GM23338 (cell line): ENCODE data around the gene ME3. TPM values are rescaled to one million over a fixed set of nuclear protein-coding genes. Genes with fewer than 3 reads are reported as not detected.

Experiments
- ATAC-seq: fragments of 200-7000 bp; cut with Tn5 transposase; 3 replicates; pipeline ENCODE4 v1.9.1; 2020
- DNase-seq: peaks from one replicate; pipeline ENCODE4 v3.0.0-alpha.2; 2015; ENCODE audit warnings: low spot score
- H2AFZ ChIP-seq: fragments of 200-600 bp; sonication (generic); 2 replicates; pipeline ENCODE4 v1.8.0; 2016; ENCODE audit warnings: antibody characterized with exemption, mild to moderate bottlenecking, moderate library complexity
- H3F3A ChIP-seq: fragments of 200-600 bp; sonication (generic); replicated peaks from 2 replicates; pipeline ENCODE4 v1.8.0; 2017; ENCODE audit warnings: antibody characterized with exemption, mixed run types, low read depth
- H3K27ac ChIP-seq: fragments of 200-600 bp; sonication (generic); 2 replicates; pipeline ENCODE4 v1.6.1; 2016; ENCODE audit warnings: low read depth
- H3K27me3 ChIP-seq: fragments of 200-600 bp; sonication (generic); 2 replicates; pipeline ENCODE4 v1.8.0; 2016; ENCODE audit warnings: mild to moderate bottlenecking, mixed run types, moderate library complexity; ENCODE audit not compliant: insufficient read depth
- H3K36me3 ChIP-seq: fragments of 200-600 bp; sonication (generic); 2 replicates; pipeline ENCODE4 v1.8.0; 2016; ENCODE audit warnings: mild to moderate bottlenecking; ENCODE audit not compliant: insufficient read depth
- H3K4me1 ChIP-seq: fragments of 200-600 bp; sonication (generic); 2 replicates; pipeline ENCODE4 v1.8.0; 2016; ENCODE audit warnings: mild to moderate bottlenecking, moderate library complexity; ENCODE audit not compliant: insufficient read depth
- H3K4me2 ChIP-seq: fragments of 200-600 bp; sonication (generic); 2 replicates; pipeline ENCODE4 v1.7.1; 2017; ENCODE audit warnings: mixed run types
- H3K4me3 ChIP-seq: fragments of 200-600 bp; sonication (generic); 2 replicates; pipeline ENCODE4 v1.6.1; 2016; ENCODE audit warnings: mixed run types
- H3K79me2 ChIP-seq: fragments of 200-600 bp; sonication (generic); replicated peaks from 2 replicates; pipeline ENCODE4 v1.8.0; 2017; ENCODE audit warnings: mild to moderate bottlenecking; ENCODE audit not compliant: insufficient read depth
- H3K9me2 ChIP-seq: fragments of 200-600 bp; sonication (generic); 2 replicates; pipeline ENCODE4 v1.8.0; 2017; ENCODE audit not compliant: insufficient read depth
- H4K20me1 ChIP-seq: fragments of 200-600 bp; sonication (generic); replicated peaks from 2 replicates; pipeline ENCODE4 v1.8.0; 2017; ENCODE audit warnings: mild to moderate bottlenecking; ENCODE audit not compliant: insufficient read depth
- H3K27ac Mint-ChIP-seq: 2 replicates; pipeline ENCODE4 v1.8.0; 2020; ENCODE audit warnings: inconsistent platforms, mild to moderate bottlenecking, moderate library complexity, mixed read lengths
- H3K27me3 Mint-ChIP-seq: 3 replicates; pipeline ENCODE4 v1.8.0; 2022; ENCODE audit warnings: low read depth, mild to moderate bottlenecking, moderate library complexity, mixed read lengths, inconsistent platforms; ENCODE audit not compliant: insufficient read depth, poor library complexity
- H3K36me3 Mint-ChIP-seq: 3 replicates; pipeline ENCODE4 v1.8.0; 2021; ENCODE audit warnings: low read depth, mild to moderate bottlenecking, inconsistent platforms, moderate library complexity, mixed read lengths
- H3K4me1 Mint-ChIP-seq: 3 replicates; pipeline ENCODE4 v1.8.0; 2020; ENCODE audit warnings: mild to moderate bottlenecking, inconsistent platforms, mixed read lengths
- H3K4me3 Mint-ChIP-seq: 3 replicates; pipeline ENCODE4 v1.8.0; 2021; ENCODE audit warnings: moderate library complexity, mild to moderate bottlenecking, inconsistent platforms, mixed read lengths
- H3K9me3 Mint-ChIP-seq: 3 replicates; pipeline ENCODE4 v1.8.0; 2020; ENCODE audit warnings: moderate library complexity, mild to moderate bottlenecking, inconsistent platforms, mixed read lengths
- CTCF ChIP-seq, 2 experiments: fragments of 200-600 bp in 1 of 2; sonication (generic) in 1 of 2; conservative IDR thresholded peaks; 2 replicates each; pipeline versions ENCODE4 v1.5.1 to v1.6.1; 2016 to 2017; ENCODE audit warnings: antibody characterized with exemption in 2 of 2, low read depth in 2 of 2, mild to moderate bottlenecking in 2 of 2, moderate library complexity in 1 of 2
- ETS1 ChIP-seq: IDR thresholded peaks from 2 replicates; pipeline ENCODE4 v1.6.1; 2016; ENCODE audit warnings: antibody characterized with exemption
- EZH2phosphoT487 ChIP-seq: fragments of 200-600 bp; sonication (generic); IDR thresholded peaks from one replicate; pipeline ENCODE4 v1.8.1; 2018; ENCODE audit warnings: antibody characterized with exemption; ENCODE audit not compliant: unreplicated experiment
- JUNB ChIP-seq: IDR thresholded peaks from one replicate; pipeline ENCODE4 v1.6.1; 2016; ENCODE audit warnings: antibody characterized with exemption; ENCODE audit not compliant: unreplicated experiment
- REST ChIP-seq: IDR thresholded peaks from one replicate; pipeline ENCODE4 v1.6.1; 2018; ENCODE audit warnings: antibody characterized with exemption; ENCODE audit not compliant: unreplicated experiment
- ZNF331 ChIP-seq: fragments of 250-450 bp; sonication (Bioruptor Pico); IDR thresholded peaks from 2 replicates; pipeline ENCODE4 v1.5.0; 2020; ENCODE audit warnings: low read depth, mild to moderate bottlenecking, moderate library complexity
- polyA plus RNA-seq: library from polyadenylated mRNA; unstranded; fragments of >200 nt; fragmentation: Nextera tagmentation; extraction: Ambion mirVana; gene quantifications from 2 replicates; pipeline ENCODE4 v1.2.1, GENCODE V29; 2016
- total RNA-seq: library from RNA; depleted of rRNA; stranded (reverse); fragments of >200 nt; shearing (Covaris generic); gene quantifications from 2 replicates; pipeline ENCODE4 v1.2.3, GENCODE V29; 2014

ME3 gene
- total and polyA plus RNA-seq, 2 experiments from 2014 or later, result 1.3 to 4.0 TPM

- TF ChIP-seq REST (no peak), EZH2phosphoT487 (no peak), ETS1 (no peak)
Measured at GRCh38 chr11:86499723-86500129, 172.7 kb downstream of the ME3 start (continued).

GRCh38 chr11:86497836-86498235 lies 174.6 kb downstream of the ME3 start:
- no peak overlapping the region for H3K4me3 Mint-ChIP-seq
- H3K4me1 Mint-ChIP-seq, result peaks cover 20% of the 10 kb centered on the region; the same call in 2 of the 3 replicates
- DNase-seq, result no peak
- TF ChIP-seq JUNB (no peak), ETS1 (no peak), CTCF (conservative IDR thresholded peaks at IDR 0.05; ENCODE audit: low read depth in 2 of 2) (no peak), EZH2phosphoT487 (no peak), REST (no peak), ZNF331 (no peak)
- H3K36me3 Mint-ChIP-seq, result no peaks in the 10 kb centered on the region
- Histone ChIP-seq H3K4me1 (peaks cover 21% of the 10 kb centered on the region), H3K79me2 (no peaks in the 10 kb centered on the region), H3K4me3 (no peak overlapping the region), H3K27me3 (no peaks in the 10 kb centered on the region), H4K20me1 (no peaks in the 10 kb centered on the region), H3F3A (no peaks in the 10 kb centered on the region), H2AFZ (no peak overlapping the region), H3K9me2 (peaks cover 5% of the 10 kb centered on the region; the same call in 1 of the 2 replicates), H3K27ac (no peak overlapping the region), H3K36me3 (no peaks in the 10 kb centered on the region), H3K4me2 (no peak overlapping the region)
- no peak for ATAC-seq
- H3K27me3 Mint-ChIP-seq, result peaks cover 2% of the 10 kb centered on the region
- H3K27ac Mint-ChIP-seq, result no peak overlapping the region
- no peaks in the 10 kb centered on the region for H3K9me3 Mint-ChIP-seq
